IPS DF 4.7 (cell line): Measurements from ENCODE around the gene TRPC6.

ENCODE experiments used
- DNase-seq: peaks from one replicate; pipeline ENCODE4 v3.0.0-alpha.2; 2013; ENCODE audit warnings: low spot score; ENCODE audit errors: extremely low read depth

The TRPC6 gene

GRCh38 chr11:101583251-101584128 lies at the start of gene TRPC6:
TSS of gene TRPC6 (minus strand) at chr11:101584007. CDS start at chr11:101583503, 504 bp downstream.
- DNase-seq, result peak; percentile 56

GRCh38 chr11:101620026-101620425 lies 36.2 kb upstream of the TRPC6 start:
- DNase-seq, result no peak

GRCh38 chr11:101618709-101619108 lies 34.9 kb upstream of the TRPC6 start:
- no peak for DNase-seq

GRCh38 chr11:101617735-101618332 lies 34.0 kb upstream of the TRPC6 start:
- DNase-seq, result no peak

- no peak for DNase-seq
Observed at GRCh38 chr11:101612481-101612880, 28.7 kb upstream of the TRPC6 start.

GRCh38 chr11:101600924-101601323 lies 17.1 kb upstream of the TRPC6 start:
- no peak for DNase-seq

GRCh38 chr11:101586965-101587364 lies 3.2 kb upstream of the TRPC6 start:
- DNase-seq, result no peak

GRCh38 chr11:101584655-101585054 lies 848 bp upstream of the TRPC6 start:
- no peak for DNase-seq

GRCh38 chr11:101584129-101584515 lies 315 bp upstream of the TRPC6 start:
- DNase-seq, result no peak

- DNase-seq, result no peak
Observed at GRCh38 chr11:101582989-101583250, 887 bp downstream of the TRPC6 start.

GRCh38 chr11:101582236-101582988 lies 1.4 kb downstream of the TRPC6 start:
- no peak for DNase-seq

- no peak for DNase-seq
Observed at GRCh38 chr11:101577461-101577860, 6.3 kb downstream of the TRPC6 start.

- no peak for DNase-seq
Observed at GRCh38 chr11:101576456-101576855, 7.4 kb downstream of the TRPC6 start.

- no peak for DNase-seq
Observed at GRCh38 chr11:101574886-101575285, 8.9 kb downstream of the TRPC6 start.

- DNase-seq, result no peak
Observed at GRCh38 chr11:101567071-101567470, 16.7 kb downstream of the TRPC6 start.

GRCh38 chr11:101566626-101567025 lies 17.2 kb downstream of the TRPC6 start:
- DNase-seq, result no peak

GRCh38 chr11:101563166-101563565 lies 20.6 kb downstream of the TRPC6 start:
- DNase-seq, result no peak

GRCh38 chr11:101555366-101555765 lies 28.4 kb downstream of the TRPC6 start:
- DNase-seq, result no peak

GRCh38 chr11:101553891-101554292 lies 29.9 kb downstream of the TRPC6 start:
- DNase-seq, result no peak

- no peak for DNase-seq
Observed at GRCh38 chr11:101552888-101553287, 30.9 kb downstream of the TRPC6 start.

- DNase-seq, result no peak
Observed at GRCh38 chr11:101528541-101528940, 55.3 kb downstream of the TRPC6 start.

GRCh38 chr11:101523634-101524260 lies 60.1 kb downstream of the TRPC6 start:
- DNase-seq, result no peak
